ENCODE data around the gene DCTPP1. TPM values are rescaled to one million over a fixed set of nuclear protein-coding genes. Genes with fewer than 3 reads are reported as not detected.

Gene DCTPP1
- total and polyA plus RNA-seq, 2 of the 13 experiments (the other 11 are each of a cell fraction or from before 2014, with no cell fraction given), result 54.8 to 74.4 TPM

GRCh38 chr16:30381291-30382041 is 48.4 kb downstream of the DCTPP1 start (continued):
- TF ChIP-seq MED1 (CRISPR knock-in tag; IDR thresholded peaks at IDR 0.05), result 0 out of 2 replicates have a peak, but pooled peaks have one; percentile 39
- no peak for TF ChIP-seq TERF1 (CRISPR knock-in tag; IDR thresholded peaks at IDR 0.05)
- TF ChIP-seq ZNF629 (CRISPR knock-in tag; conservative IDR thresholded peaks at IDR 0.05), result peak; percentile 51; the same call in 1 of the 2 replicates
- TF ChIP-seq HDAC1 (CRISPR knock-in tag; IDR thresholded peaks at IDR 0.05), result peak; percentile 23; the same call in 1 of the 2 replicates
- TF ChIP-seq MAX (IDR thresholded peaks at IDR 0.05), result peak; percentile 39; the same call in 1 of the 2 replicates
- TF ChIP-seq SPEN (CRISPR knock-in tag; IDR thresholded peaks at IDR 0.05; ENCODE audit: low read depth), result no peak
- TF ChIP-seq FOXP1 (IDR thresholded peaks at IDR 0.05), result no peak
- no peak for TF ChIP-seq FOXP1 (CRISPR knock-in tag; IDR thresholded peaks at IDR 0.05)
- TF ChIP-seq ZNF407 (CRISPR knock-in tag; IDR thresholded peaks at IDR 0.05; ENCODE audit: not compliant biosample characterization), result no peak
- TF ChIP-seq GABPB1 (CRISPR knock-in tag; IDR thresholded peaks at IDR 0.05), result peak; percentile 84
- TF ChIP-seq ATRX (CRISPR knock-in tag; IDR thresholded peaks at IDR 0.05; ENCODE audit: borderline replicate concordance), result no peak
- 0 out of 2 replicates have a peak, but pooled peaks have one; percentile 64 for TF ChIP-seq ZNF83 (CRISPR knock-in tag; IDR thresholded peaks at IDR 0.05; ENCODE audit: borderline replicate concordance)
- TF ChIP-seq U2AF1 (optimal IDR thresholded peaks at IDR 0.05; ENCODE audit: low read depth, low read length), result no peak
- TF ChIP-seq ZNF510 (CRISPR knock-in tag; IDR thresholded peaks at IDR 0.05; ENCODE audit: low read depth), result 0 out of 2 replicates have a peak, but pooled peaks have one; percentile 55
- 0 out of 2 replicates have a peak, but pooled peaks have one; percentile 19 for TF ChIP-seq RXRA (CRISPR knock-in tag; IDR thresholded peaks at IDR 0.05)
- TF ChIP-seq GRHL1 (CRISPR knock-in tag; conservative IDR thresholded peaks at IDR 0.05), result no peak
- no peak for TF ChIP-seq RORA (CRISPR knock-in tag; IDR thresholded peaks at IDR 0.05)

Measured in HepG2 (cell line).